NCI-H128 (cell line): ENCODE results near the gene ACP3.
"Not testable (repeated sequence)": the region's sequence is repeated elsewhere in the genome, so short reads cannot be mapped to it uniquely, and the experiment has no call there.

ENCODE experiments used
- DNase-seq: peaks from one replicate; lab custom pipeline; 2025; ENCODE audit not compliant: unreplicated experiment; lab: John Stamatoyannopoulos, UW

ACP3 gene

DNA sequence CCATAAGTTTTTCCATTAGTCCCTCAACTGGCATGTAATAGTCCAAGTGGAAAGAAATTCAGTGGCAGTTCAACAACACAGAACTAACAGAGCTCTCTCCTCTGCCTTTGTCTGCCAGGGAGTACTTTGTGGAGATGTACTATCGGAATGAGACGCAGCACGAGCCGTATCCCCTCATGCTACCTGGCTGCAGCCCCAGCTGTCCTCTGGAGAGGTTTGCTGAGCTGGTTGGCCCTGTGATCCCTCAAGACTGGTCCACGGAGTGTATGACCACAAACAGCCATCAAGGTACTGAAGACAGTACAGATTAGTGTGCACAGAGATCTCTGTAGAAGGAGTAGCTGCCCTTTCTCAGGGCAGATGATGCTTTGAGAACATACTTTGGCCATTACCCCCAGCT lies 39.4 kb downstream of the ACP3 start:
- DNase-seq: no peak

DNA sequence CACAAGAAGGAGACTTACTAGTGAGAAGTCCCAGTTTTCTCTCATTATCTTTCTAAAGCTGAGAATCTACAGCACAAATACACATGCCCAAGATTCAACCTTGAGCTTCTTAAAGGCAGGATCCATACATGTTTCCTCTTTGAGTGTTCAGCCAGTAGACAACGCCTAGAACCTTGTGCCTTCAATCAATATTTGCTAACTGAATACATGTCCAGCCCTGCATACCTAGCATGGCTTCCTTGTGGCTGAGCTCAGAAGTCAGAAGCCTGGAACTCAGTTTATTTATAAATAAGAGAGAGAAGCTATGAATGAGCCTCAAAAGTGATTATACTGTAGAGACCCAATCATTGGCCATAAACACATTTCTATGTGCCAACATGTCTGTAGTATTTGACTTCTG lies 43.5 kb downstream of the ACP3 start:
- no peak for DNase-seq

DNA sequence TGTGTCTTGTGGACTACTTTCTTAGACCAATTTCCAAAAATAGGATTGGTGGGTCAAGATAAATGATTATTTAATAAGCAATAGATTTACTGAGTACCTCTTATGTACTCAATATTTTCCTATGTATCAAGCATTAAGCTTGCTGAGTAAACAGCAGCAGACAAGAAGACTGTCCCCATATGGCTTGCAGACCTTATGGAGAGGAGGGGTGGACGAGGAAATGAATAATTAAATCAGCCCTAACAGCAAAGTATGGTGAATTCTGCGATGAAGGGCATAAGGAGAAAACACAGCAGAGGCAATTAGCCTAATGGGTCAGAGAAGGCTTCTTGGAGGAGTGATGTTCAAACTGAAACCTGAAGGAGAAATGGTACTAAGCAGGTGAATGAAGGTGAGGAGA lies 45.1 kb downstream of the ACP3 start:
- no peak for DNase-seq

DNA sequence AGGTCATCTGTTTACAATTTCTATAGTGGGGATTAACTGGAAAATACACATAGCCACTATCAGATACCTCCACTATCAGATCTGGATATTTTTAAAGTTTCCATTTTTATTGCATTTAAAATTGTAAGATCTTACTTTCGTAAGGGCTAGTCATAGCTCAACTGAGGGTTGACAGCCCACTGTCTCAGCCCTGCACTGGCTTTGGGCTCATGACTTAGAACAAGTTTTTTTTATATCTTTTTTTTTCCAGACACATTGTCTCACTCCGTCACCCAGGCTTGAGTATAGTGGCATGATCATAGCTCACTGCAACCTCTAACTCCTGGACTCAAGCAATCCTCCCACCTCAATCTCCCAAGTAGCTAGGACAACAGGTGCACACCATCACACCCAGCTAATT lies 51.3 kb downstream of the ACP3 start:
- no peak for DNase-seq

DNA sequence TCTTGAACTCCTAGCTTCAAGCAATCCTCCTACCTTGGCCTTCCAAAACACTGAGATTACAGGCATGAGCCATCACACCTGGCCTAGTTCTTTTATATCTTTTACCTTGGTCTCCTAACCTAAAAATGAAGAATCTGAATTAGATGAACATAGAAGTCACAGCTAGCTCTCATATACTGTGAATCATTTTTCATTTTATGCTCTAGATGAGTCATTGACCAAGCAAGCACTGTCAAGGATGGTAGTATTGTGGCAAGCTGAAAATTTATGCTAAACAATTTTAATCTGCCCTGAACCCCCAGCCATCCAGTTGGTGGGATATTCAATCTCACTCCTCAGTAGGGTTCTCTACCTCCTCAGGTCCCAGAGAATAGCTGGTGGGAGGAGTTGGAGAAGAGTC lies 51.8 kb downstream of the ACP3 start:
- DNase-seq: no peak

DNA sequence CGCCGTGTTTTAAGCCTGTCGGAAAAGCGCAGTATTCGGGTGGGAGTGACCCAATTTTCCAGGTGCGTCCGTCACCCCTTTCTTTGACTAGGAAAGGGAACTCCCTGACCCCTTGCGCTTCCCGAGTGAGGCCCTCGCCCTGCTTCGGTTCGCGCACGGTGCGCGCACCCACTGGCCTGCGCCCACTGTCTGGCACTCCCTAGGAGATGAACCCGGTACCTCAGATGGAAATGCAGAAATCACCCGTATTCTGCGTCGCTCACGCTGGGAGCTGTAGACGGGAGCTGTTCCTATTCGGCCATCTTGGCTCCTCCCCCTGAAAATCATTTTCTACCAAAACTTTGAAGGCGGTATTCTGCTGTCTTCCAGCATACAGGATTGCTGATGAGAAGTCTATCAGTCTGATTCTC lies 59.7 kb downstream of the ACP3 start:
- DNase-seq: not testable (repeated sequence)

DNA sequence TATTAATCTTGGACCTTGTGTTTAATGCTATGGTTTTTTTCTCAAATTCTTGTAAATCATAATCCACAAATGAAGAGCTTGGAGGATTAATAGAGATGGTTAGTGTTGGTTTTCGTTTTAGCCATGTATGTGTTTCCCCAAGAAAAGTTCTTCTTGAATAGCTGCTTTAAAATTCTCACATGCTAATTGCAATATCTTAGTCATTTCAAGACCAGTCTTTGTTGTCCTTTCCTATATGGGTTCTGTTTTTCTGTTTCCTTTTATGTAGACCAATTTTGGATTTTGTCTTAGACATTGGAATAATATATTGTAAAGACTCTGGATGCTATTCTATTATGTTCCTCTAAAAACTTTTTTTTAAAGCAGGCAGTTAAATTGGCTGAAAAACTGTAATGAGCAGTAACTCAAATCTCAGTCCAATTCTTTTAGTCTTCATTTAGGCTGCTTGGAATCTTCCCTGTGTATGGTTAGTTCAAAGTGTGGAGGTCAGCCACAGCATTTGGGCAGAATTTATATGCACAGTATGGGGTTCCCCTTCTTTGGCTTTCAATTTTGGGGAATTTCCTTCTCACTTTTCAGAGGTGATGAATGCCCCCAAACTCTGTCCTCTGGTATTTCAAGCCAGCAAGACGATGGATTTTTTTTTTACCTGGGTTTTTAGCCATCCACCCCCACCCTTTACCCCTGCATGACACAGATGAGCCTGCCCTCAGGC lies 61.0 kb downstream of the ACP3 start:
- no peak for DNase-seq

DNA sequence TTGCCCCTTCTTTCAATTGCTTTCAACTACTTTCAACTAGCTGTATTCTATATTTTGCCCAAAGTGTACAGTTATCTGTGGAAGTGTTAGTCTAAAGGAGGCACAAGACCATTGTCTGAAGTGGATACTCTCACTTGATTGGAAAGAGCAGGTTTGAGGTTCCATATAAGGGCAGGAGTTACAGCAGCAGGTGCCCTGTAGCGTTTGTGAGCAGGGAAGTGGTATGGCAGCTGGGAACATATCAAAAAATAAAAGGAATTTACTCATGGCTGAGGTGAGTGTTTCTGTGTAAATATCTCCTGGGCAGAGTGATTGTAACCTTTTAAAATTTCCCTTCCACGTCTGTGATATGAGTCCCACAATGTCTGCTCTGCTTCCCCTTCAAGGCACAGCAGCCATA lies 61.6 kb downstream of the ACP3 start:
- DNase-seq: no peak

DNA sequence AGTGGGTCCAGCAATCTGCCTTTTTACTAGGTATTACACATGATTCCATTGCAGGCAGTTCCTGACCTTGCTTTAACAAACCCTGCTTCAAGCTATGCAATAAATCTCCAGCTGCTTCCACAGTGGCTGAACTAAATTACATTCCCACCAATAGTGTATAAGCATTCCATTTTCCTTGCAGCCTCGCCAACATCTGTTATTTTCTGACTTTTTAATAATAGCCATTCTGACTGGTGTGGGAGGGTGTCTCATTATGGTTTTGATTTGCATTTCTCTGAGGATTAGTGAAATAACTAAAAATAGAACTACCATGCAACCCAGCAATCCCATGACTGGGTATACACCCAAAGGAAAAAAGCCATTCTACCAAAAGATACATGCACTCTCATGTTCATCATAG lies 63.7 kb downstream of the ACP3 start:
- DNase-seq: no peak

DNA sequence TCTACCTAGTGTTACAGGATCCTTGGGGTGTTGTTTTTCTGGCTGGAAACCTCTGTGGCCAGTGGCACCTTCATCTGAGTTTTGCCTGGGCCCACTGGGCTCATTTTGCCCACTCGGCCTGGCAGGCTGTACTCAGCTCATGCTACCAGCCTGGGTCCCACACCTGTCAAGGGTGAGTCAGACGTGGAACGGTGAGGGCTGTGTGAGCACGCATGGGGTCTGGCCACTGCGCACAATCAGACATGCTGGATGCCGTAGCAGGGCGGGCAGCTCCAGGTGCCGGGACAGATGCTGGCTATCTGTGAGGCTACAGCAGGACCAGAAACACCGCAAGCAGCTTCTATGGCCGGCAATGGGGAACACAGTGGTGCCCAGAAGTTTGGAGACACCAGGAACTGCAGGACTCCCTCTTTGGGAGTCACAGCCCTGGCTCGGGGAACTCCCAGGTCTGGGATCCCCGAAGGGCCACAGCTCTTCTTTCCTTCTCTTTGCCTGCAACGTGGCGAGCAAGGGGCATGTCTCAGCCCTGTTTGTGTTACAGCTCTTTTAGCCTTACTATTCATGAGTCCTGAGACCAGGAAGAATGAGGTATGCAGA lies 64.2 kb downstream of the ACP3 start:
- DNase-seq: no peak

DNA sequence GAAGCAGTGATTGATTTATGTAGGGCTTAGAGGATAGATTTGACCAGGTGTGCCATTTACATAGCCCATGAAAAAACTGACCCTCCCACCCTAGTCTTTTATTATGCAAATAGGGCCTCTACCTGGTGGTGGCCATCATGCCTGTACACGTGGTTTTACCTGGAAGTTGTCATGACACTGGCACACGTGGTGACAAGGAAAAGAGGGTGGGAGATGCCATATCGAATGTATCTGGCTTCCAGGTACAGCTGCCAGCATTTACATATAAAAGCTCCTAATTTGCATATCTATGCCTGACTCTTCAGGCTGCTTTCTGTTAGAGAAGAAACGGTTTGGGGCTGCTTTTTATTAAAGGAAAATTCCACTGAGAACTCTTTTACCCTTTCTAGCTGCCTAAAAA lies 65.1 kb downstream of the ACP3 start:
- DNase-seq: no peak

DNA sequence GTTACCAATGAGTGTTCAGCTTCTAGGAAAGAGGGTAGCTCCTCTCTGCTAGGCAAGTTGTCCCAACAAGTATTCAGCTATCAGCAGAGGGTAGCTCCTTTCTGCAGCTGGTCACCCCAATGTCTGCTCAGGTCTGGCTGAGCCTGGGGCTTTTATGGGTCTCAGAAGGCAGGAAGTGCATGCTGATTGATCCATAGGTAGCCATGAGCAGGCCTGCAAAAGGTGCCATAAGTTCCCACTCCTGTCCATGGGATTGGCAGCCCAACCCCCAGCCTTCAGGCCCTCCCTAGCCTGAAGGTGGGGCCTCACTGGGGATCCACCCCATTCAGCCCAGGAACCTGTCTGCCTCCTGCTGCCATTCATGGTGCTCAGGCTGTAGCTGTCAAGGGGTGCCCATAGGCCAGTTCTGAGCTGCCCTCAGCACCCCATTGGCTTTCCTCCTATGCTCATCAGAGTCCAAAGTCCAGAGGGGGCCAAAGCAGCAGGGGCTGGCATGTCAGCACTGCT lies 65.5 kb downstream of the ACP3 start:
- no peak for DNase-seq

DNA sequence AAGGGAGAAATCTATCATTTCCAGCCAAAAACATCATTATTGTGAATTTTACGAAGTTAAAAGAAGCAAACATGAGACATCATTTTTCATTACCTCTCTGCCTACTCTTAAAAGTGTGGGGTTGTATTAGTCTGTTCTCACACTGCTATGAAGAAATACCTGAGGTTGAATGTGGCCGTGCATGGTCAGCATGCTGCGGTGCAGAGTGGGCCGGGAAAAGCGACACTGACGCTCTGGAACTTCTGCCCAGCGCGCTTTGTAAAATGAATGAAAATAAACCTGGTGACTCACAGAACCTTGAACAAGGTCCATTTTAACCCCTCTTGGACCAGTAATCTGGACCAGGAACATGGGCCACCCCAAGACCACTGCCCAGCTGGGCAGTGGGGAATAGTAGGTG lies 69.1 kb downstream of the ACP3 start:
- no peak for DNase-seq

DNA sequence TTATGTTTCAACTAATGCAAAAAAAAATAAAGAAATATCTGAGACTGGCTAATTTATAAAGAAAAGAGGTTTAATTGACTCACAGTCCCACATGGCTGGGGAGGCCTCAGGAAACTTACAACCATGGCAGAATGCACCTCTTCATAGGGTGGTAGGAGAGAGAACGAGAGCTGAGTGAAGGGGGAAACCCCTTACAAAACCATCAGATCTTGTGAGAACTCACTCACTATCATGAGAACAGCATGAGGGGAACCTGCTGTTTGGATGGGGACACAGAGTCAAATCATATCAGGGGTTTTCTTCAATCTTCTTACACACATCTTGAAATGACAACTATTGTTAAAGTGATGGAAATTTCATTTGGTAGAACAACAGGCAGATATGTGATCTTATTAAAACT lies 75.5 kb downstream of the ACP3 start:
- DNase-seq: not testable (repeated sequence)

DNA sequence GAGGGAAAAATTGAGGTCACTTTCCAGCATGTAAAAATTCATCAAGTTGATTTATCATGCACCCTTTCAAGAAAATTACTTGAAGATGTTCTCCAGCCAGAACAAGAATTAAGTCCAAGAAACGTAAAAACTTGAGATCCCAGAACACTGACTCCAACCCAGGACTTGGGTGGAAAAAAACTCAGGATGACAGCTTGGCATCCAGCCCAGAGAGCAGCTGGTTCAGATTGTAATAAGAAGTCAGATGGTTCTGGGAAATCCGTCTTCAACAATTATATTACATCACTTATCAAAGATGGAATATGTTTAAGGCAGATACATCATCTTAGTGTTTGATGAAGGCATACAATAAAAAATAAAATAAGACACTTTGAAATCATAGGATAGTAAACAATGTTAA lies 77.1 kb downstream of the ACP3 start:
- DNase-seq: no peak

DNA sequence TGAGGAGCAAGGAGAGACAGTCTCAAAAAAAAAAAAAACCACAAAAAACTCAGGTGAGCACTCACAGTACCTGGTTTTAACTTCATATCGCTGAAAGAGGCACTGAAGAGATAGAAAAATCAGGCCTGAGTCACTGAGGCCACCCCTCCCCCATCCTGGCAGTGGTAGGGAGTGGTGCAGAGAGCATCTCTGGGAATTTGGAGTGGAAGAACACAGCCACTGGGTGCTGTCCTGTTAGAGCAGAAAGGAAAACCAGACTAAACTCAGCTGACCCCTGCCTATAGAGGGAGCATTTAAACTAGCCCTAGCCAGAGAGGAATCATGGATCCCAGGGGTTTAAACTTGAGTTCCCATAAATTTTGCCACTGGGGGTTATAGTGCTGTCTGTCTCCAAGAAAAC lies 77.9 kb downstream of the ACP3 start:
- no peak for DNase-seq

DNA sequence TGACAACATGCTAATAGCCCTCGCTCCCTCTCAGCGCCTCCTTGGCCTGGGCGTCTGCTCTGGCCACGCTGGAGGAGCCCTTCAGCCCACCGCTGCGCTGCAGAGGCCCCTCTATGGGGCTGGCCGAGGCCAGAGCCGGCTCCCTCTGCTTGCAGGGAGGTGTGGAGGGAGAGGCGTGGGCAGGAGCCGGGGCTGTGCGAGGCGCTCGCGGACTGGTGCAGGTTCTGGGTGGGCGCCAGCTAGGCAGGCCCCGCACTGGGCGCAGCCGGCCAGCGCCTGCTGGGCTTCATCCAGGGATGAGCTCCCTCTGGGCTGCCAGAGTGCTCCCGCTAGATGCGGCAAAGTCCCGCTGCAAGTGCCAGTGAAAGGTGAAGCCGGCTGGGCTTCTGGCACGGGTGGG lies 79.0 kb downstream of the ACP3 start:
- no peak for DNase-seq

DNA sequence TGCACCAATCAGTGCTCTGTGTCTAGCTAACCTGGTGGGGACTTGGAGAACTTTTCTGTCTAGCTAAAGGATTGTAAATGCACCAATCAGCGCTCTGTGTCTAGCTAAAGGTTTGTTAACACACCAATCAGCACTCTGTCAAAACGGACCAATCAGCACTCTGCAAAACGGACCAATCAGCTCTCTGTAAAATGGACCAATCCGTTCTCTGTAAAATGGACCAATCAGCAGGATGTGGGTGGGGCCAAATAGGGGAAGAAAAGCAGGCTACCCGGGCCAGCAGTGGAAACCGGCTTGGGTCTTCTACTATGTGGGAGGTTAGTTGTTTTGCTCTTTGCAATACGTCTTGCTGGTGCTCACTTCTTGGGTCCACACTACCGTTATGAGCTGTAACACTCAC lies 79.6 kb downstream of the ACP3 start:
- DNase-seq: not testable (repeated sequence)

DNA sequence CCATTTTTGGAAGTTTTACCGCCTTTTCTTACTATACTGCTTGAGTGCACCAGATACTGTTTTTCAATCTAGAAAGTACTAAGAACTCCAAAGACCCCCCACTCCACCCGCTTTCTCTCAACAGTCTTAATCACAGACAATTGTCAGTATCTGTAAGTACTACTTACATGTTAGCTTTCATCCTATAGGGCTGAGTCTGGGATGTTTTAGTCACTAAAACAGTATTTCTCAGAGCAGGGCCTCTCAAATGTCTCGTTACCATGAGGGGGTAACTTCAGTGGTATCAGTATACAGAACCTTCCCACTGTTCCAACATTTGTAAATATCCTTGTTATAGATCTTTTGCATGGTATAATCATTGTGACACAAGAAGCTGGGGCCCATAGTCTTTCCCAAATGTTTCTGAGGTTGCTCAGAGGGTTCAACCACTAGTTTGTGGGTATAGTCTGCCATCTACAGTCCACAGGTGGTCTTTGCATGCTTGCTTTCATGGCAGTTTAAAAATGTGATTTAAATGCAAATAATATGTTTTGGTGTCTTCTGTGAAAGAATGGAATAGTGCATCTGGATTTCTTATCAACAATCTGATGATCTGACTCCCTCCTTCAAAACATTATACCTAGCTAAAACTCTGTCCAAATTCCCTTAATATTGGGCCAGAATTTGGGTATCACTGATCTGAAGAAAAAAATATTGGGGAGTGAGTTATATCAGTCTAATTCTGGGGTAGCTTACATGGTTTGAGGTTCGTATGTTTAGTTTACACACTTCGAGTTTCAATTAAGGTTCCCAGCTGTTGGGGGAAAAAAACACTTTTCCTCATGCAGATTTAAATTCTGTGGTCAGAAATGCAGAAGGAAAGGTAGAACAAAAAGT lies 82.1 kb downstream of the ACP3 start:
- DNase-seq: peak; percentile 23

DNA sequence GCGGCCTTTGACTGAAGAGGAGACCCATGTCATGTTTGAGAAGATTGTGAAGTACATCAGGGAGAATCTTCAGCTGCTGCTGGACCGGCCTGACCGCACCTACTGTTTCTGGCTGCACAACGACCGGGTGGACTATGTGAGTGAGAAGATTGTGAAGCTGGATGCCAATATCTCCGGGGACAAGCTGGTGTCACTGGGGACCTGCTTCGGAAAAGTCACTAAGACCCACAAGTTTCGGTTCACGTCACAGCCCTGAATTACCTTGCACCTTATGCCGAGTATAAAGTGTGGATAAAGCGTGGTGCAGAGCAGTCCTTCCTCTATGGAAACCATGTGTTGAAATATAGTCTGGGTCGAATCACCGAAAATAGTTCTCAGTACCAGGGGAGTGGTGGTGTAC lies 84.0 kb downstream of the ACP3 start:
- DNase-seq: no peak

DNA sequence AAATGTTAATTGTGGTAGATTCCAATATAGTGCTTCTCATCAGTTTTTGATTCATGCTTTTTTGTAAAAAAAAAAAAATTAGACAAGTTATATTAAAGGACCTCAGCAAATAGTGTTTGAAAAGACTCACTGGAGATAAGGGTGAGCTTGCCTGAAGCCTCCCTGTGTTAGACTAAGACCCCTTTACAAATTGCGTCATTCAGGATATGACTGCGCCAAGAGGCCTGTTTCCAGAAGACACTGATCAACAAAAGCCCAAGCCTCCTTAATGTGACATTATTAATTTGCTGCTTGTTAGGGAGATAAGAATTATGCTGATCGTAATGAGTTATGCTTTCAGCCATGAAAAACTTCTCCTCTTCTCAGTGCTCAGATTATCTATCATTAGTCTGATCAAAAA lies 87.1 kb downstream of the ACP3 start:
- no peak for DNase-seq

DNA sequence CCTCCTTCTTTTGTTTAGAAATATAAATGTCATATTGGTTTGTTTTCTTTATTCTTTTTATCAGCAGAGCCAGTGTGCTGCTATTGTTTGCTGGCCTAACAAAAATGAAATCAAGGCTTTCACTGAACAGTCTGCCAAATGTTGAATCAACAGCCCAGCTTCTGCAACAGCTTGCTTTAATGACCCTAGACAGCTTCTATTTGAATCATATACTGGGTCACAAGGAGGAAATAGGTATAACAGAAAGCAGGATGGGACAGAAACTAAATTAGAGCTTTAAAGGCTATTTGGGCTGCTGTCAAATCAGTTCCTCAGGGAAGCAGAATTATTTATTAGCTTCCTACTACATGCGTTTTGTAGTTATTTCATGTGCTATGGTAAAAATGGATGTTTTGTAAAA lies 88.0 kb downstream of the ACP3 start:
- no peak for DNase-seq
